Natural killer cell treated with Interleukin-12 subunit alpha and Interleukin-12 subunit beta and Interleukin-15 and Interleukin-18, amount 100 ng/mL, for 72 hours (primary cell): ENCODE results near the gene AGAP1. TPM values are rescaled to one million over a fixed set of nuclear protein-coding genes. Genes with fewer than 3 reads are reported as not detected.

Experiments used
- ATAC-seq, 2 donors: fragments of 150-1000 bp; cut with Tn5 transposase in 1 of 2; sonication (Bioruptor Pico), chemical (Tn5 transposase) in 1 of 2; 2 replicates each; pipeline ENCODE4 v1.10.0; 2021
- DNase-seq: peaks from one replicate; pipeline ENCODE4 v3.0.0; 2022; ENCODE audit warnings: low spot score
- H3K27ac Mint-ChIP-seq, 2 donors: 1 replicate in 1 of 2; 2 replicates in 1 of 2; pipeline ENCODE4 v1.8.0; 2022; ENCODE audit warnings: mixed read lengths in 2 of 2, mild to moderate bottlenecking in 1 of 2, moderate library complexity in 1 of 2
- H3K27me3 Mint-ChIP-seq, 2 donors: 1 replicate in 1 of 2; 2 replicates in 1 of 2; pipeline ENCODE4 v1.8.0; 2022; ENCODE audit warnings: mixed read lengths in 2 of 2
- H3K36me3 Mint-ChIP-seq: one replicate; pipeline ENCODE4 v1.8.0; 2022; ENCODE audit warnings: mixed read lengths
- H3K4me1 Mint-ChIP-seq, 2 donors: 1 replicate in 1 of 2; 2 replicates in 1 of 2; pipeline ENCODE4 v1.8.0; 2022; ENCODE audit warnings: low read depth in 2 of 2, mixed read lengths in 2 of 2, mild to moderate bottlenecking in 1 of 2
- H3K4me3 Mint-ChIP-seq: one replicate; pipeline ENCODE4 v1.8.0; 2022; ENCODE audit warnings: mixed read lengths
- H3K9me3 Mint-ChIP-seq: 2 replicates; pipeline ENCODE4 v1.8.0; 2022; ENCODE audit warnings: mixed read lengths
- total RNA-seq, 2 donors: library from RNA; stranded (reverse); gene quantifications; one replicate each; pipeline ENCODE4 v1.2.3, GENCODE V29; 2022

AGAP1 gene
- total RNA-seq, 2 donors from 2014 or later, result 5.2 to 7.4 TPM

DNA sequence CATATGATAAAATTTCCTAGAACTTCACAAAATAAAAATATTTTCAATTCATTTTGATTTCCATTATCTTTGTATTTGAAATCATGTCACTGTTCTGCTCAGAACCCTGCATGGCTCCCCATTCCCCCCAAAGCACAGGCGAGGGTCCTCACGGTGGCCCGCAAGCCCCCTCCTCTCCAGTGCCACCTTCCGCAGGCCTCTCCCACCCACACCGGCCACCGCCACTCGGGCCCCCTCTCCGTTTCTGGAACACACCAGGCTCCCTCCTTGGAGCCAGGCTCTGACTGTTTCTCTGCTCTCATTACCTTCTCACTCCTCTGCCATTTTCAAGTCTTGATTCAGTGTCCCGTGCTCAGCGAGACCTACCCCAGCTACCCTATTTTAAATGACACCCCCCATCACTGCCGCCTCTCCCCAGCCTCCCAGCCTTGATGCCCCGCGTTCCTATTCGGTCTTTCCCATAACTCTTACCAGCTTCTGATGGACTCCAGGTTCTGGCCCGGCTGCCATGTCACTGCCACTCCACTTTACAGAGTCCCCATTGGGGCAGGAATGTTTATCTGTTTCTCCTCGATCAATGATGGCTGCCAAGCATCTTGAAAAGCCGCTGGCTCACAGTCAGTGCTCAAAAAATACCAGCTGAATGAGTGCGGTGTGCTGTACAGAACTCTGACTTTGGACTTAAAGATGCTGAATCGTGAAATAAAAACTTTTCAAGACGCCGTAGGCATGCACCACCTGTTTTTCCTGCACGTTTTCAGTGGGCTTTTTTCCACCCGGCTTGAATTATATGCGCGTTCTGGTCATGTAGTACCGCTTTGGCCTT is 473.3 kb downstream of the AGAP1 start:
- H3K4me1 Mint-ChIP-seq, result no peaks in the 10 kb centered on the region
- no peak for ATAC-seq
- no peaks in the 10 kb centered on the region for H3K9me3 Mint-ChIP-seq
- H3K27me3 Mint-ChIP-seq, result no peaks in the 10 kb centered on the region
- H3K27ac Mint-ChIP-seq, result no peak overlapping the region
- H3K36me3 Mint-ChIP-seq, result no peaks in the 10 kb centered on the region
- no peak for DNase-seq
- no peak overlapping the region for H3K4me3 Mint-ChIP-seq

DNA sequence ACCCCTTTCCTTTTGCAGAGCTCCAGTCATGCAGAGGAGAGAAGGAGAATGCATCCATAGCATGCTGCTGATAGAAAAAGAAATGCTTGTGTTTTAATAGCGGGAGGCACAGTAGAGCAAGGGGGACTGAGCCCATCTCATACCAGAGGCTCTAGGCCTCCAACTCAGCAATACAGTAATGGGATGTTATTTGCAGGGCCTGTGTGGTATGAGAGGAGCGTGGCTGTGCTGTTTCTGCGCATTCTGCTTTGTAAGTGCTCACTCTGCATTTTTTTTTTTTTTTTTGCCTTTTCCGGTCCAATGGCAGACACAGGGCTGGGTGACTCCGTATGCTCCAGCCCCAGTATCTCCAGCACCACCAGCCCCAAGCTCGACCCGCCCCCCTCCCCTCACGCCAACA is 474.3 kb downstream of the AGAP1 start:
- H3K4me3 Mint-ChIP-seq, result no peak overlapping the region
- no peaks in the 10 kb centered on the region for H3K27me3 Mint-ChIP-seq
- ATAC-seq, result no peak
- no peak overlapping the region for H3K27ac Mint-ChIP-seq
- H3K36me3 Mint-ChIP-seq, result no peaks in the 10 kb centered on the region
- no peaks in the 10 kb centered on the region for H3K4me1 Mint-ChIP-seq
- no peak for DNase-seq
- H3K9me3 Mint-ChIP-seq, result no peaks in the 10 kb centered on the region

DNA sequence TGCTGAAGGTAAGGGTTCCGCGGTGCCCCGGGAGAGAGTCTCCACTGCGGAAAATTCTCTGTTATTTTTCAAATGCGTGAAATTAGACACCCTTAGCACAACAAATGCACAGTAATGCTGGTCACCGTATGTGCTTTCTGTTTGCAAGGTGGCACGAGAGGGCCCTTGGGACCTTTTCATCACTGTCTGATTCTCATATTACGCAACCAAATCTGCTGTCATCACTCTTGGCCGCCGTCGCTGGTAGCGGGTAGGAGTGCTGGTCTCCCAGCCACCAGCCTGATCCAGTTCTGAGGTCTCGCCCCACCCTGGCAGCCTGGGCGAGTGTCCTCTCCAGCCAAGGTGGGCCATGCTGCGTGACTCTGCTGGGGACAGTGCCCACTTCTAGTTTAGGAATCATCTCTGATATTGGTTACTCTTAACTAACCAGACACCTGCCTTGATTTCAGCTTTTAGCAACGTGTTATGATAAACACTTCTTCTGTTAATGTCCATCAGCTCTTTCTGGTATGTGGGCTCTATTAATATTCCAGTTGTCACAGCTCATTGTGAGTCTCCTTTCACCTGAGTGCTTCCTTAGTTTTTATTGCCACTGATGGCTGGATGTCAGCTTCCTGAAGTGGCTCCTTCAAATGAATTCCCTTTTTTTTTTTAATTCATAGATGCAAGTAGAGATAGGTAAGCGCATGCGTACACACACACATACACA is 474.9 kb downstream of the AGAP1 start:
- DNase-seq (no peak), ATAC-seq (no peak)
- H3K9me3 Mint-ChIP-seq, result no peaks in the 10 kb centered on the region
- H3K36me3 Mint-ChIP-seq, result no peaks in the 10 kb centered on the region
- no peak overlapping the region for H3K27ac Mint-ChIP-seq
- no peaks in the 10 kb centered on the region for H3K27me3 Mint-ChIP-seq
- no peaks in the 10 kb centered on the region for H3K4me1 Mint-ChIP-seq
- no peak overlapping the region for H3K4me3 Mint-ChIP-seq

- ATAC-seq, result no peak
- H3K36me3 Mint-ChIP-seq, result no peaks in the 10 kb centered on the region
- no peaks in the 10 kb centered on the region for H3K4me1 Mint-ChIP-seq
- no peaks in the 10 kb centered on the region for H3K9me3 Mint-ChIP-seq
- H3K4me3 Mint-ChIP-seq, result no peak overlapping the region
- H3K27me3 Mint-ChIP-seq, result no peaks in the 10 kb centered on the region
- H3K27ac Mint-ChIP-seq, result no peak overlapping the region
- no peak for DNase-seq
These were observed 476.6 kb downstream of the AGAP1 start for GRCh38 chr2:235970204-235971040.

- ATAC-seq, result no peak
- H3K4me1 Mint-ChIP-seq, result peaks cover 0 to 2% of the 10 kb centered on the region in 2 donors
- DNase-seq, result no peak
- H3K4me3 Mint-ChIP-seq, result no peak overlapping the region
- H3K36me3 Mint-ChIP-seq, result peaks cover 5% of the 10 kb centered on the region
- no peaks in the 10 kb centered on the region for H3K27me3 Mint-ChIP-seq
- no peaks in the 10 kb centered on the region for H3K9me3 Mint-ChIP-seq
- no peak overlapping the region for H3K27ac Mint-ChIP-seq
These were observed 482.7 kb downstream of the AGAP1 start for GRCh38 chr2:235976516-235976915.

DNA sequence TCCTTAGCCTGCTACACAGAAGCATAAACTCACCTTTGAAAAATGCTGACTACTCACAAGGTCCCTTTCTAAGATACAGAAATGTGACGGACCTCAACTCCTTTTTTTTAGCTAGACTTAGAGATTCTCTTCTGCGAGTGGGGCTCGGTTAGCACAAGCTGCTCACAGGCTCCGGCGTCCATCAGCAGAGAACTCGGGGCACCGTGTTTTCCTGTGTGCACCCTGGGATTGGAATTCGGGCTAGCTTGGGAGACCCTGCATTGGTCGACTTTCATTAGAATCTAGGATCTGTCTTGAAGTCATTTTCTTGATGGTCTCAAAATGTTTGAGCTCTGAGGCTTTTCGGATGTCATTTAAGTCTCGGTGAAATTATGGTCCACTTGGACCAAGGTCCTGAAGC is 483.1 kb downstream of the AGAP1 start:
- Mint-ChIP-seq H3K4me1 (peaks cover 0 to 2% of the 10 kb centered on the region in 2 donors), H3K27ac (no peak overlapping the region), H3K4me3 (no peak overlapping the region), H3K36me3 (peaks cover 5% of the 10 kb centered on the region), H3K27me3 (no peaks in the 10 kb centered on the region), H3K9me3 (no peaks in the 10 kb centered on the region)
- DNase-seq (no peak), ATAC-seq (no peak)

- Mint-ChIP-seq H3K27me3 (no peaks in the 10 kb centered on the region), H3K27ac (no peak overlapping the region), H3K4me3 (no peak overlapping the region), H3K9me3 (no peaks in the 10 kb centered on the region), H3K36me3 (peaks cover 5% of the 10 kb centered on the region), H3K4me1 (peaks cover 0 to 2% of the 10 kb centered on the region in 2 donors)
- DNase-seq (no peak), ATAC-seq (no peak)
These were observed 483.6 kb downstream of the AGAP1 start for GRCh38 chr2:235977445-235977844.

DNA sequence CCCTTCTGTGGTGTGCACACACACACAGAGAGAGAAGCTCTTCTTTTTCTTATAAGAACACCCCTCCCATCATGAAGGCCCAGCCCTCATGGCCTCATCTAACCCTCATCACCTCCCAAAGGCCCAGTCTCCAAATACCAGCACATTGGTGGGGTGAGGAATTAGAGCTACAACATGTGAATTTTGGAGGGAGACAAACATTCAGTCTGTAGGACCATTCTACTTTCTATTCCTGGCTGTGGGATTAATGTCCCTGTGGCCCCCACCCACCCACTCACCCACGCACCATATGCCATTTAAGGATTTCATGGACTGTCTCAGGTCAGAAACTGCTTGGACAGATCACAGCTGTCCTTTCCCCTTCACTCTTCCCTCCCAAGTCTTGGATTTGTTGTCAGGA is 484.2 kb downstream of the AGAP1 start:
- DNase-seq (no peak), ATAC-seq (no peak)
- H3K36me3 Mint-ChIP-seq, result peaks cover 5% of the 10 kb centered on the region
- peaks cover 0 to 2% of the 10 kb centered on the region in 2 donors for H3K4me1 Mint-ChIP-seq
- no peaks in the 10 kb centered on the region for H3K9me3 Mint-ChIP-seq
- H3K4me3 Mint-ChIP-seq, result no peak overlapping the region
- no peaks in the 10 kb centered on the region for H3K27me3 Mint-ChIP-seq
- no peak overlapping the region for H3K27ac Mint-ChIP-seq

- no peak overlapping the region for H3K4me3 Mint-ChIP-seq
- peaks cover 5% of the 10 kb centered on the region for H3K36me3 Mint-ChIP-seq
- ATAC-seq (no peak), DNase-seq (no peak)
- H3K4me1 Mint-ChIP-seq, result peaks cover 0 to 2% of the 10 kb centered on the region in 2 donors
- no peaks in the 10 kb centered on the region for H3K27me3 Mint-ChIP-seq
- no peak overlapping the region for H3K27ac Mint-ChIP-seq
- H3K9me3 Mint-ChIP-seq, result no peaks in the 10 kb centered on the region
These were observed 485.2 kb downstream of the AGAP1 start for GRCh38 chr2:235979037-235979436.

DNA sequence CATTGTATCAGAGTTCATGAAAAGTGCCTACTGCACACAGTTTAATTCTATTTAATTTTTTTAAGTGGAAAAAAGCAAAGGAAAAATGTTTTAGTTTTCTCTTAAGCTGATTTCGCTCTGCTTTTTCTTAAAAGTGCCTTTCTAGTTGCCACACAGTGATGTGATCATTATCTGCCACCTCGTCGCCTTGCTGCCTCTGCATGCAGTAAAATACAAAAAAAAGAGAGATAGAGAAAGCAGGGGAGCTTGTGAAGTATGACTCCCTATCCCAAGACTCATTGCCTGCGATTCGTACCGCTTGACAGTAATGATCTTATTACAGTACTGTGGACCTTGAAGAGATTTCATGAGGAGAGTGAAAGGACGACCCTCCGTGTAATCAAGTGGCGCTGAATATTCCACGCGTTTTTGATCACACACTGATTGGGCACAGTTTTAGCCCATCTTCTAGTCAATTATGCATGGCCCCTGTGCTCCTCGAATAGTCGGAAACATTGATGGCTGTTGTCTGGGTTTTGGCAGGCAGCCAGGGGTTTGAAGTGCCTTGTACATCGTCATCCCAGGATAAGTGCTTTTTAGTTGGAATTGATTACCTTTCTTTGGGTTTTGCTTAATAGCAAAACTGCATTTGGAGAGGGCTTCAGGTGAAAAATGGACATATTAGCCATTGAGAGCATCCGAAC is 486.1 kb downstream of the AGAP1 start:
- Mint-ChIP-seq H3K4me3 (no peak overlapping the region), H3K27ac (no peak overlapping the region), H3K9me3 (no peaks in the 10 kb centered on the region), H3K36me3 (peaks cover 5% of the 10 kb centered on the region), H3K4me1 (peaks cover 0 to 2% of the 10 kb centered on the region in 2 donors), H3K27me3 (no peaks in the 10 kb centered on the region)
- ATAC-seq (no peak), DNase-seq (no peak)

- Mint-ChIP-seq H3K4me3 (no peak overlapping the region), H3K27ac (no peak overlapping the region), H3K27me3 (no peaks in the 10 kb centered on the region), H3K36me3 (no peaks in the 10 kb centered on the region), H3K9me3 (no peaks in the 10 kb centered on the region), H3K4me1 (peaks cover 0 to 7% of the 10 kb centered on the region in 2 donors)
- DNase-seq (no peak), ATAC-seq (no peak)
These were observed 487.8 kb downstream of the AGAP1 start for GRCh38 chr2:235981631-235982030.

DNA sequence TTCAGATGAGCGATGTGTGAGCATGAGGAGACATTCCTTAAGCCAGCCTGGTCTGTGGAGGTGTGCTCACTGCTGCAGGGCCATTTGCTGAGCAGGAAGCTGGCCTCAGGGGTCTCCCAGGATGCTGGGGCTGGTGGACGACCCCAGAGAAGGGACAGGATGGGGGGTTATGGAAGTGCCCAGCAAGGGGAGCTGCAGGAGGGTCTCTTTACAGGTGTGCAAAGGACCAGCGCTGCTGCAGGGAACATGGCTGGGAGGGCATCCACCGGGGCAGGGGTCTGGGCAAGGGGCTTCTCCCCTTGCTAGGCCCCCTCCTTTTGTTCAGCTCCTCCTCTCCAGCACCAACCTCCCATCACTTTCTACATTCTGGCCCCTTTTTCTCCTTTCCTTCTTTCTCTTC is 489.2 kb downstream of the AGAP1 start:
- ATAC-seq, result peak; percentile 33 to 53
- no peaks in the 10 kb centered on the region for H3K36me3 Mint-ChIP-seq
- peaks cover 2 to 7% of the 10 kb centered on the region in 2 donors for H3K27me3 Mint-ChIP-seq
- DNase-seq, result no peak
- peaks cover 0 to 11% of the 10 kb centered on the region in 2 donors for H3K4me1 Mint-ChIP-seq
- H3K27ac Mint-ChIP-seq, result no peak overlapping the region
- no peak overlapping the region for H3K4me3 Mint-ChIP-seq
- H3K9me3 Mint-ChIP-seq, result no peaks in the 10 kb centered on the region

DNA sequence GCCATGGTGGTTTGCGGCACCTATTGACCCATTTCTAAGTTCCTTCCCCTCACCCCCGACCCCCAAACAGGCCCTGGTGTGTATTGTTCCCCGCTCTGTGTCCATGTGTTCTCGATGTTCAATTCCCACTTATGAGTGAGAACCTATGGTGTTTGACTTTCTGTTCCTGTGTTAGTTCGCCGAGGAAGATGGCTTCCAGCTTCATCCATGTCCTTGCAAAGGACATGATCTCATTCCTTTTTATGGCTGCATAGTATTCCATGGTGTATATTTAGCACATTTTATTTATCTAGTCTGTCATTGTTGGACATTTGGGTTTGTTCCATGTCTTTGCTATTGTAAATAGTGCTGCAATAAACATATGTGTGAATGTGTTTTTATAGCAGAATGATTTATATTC is 490.7 kb downstream of the AGAP1 start:
- no peak overlapping the region for H3K27ac Mint-ChIP-seq
- H3K4me3 Mint-ChIP-seq, result no peak overlapping the region
- peaks cover 0 to 17% of the 10 kb centered on the region in 2 donors for H3K4me1 Mint-ChIP-seq
- no peak for ATAC-seq
- H3K27me3 Mint-ChIP-seq, result peaks cover 2 to 7% of the 10 kb centered on the region in 2 donors
- no peak for DNase-seq
- no peaks in the 10 kb centered on the region for H3K9me3 Mint-ChIP-seq
- H3K36me3 Mint-ChIP-seq, result no peaks in the 10 kb centered on the region
